COLO668 (cell line): ENCODE data around the gene OR10H3.
"Not testable (repeated sequence)": the region's sequence is repeated elsewhere in the genome, so short reads cannot be mapped to it uniquely, and the experiment has no call there.

Experiments used
- DNase-seq: peaks from one replicate; lab custom pipeline; 2025; ENCODE audit not compliant: unreplicated experiment; lab: John Stamatoyannopoulos, UW

OR10H3 gene

GRCh38 chr19:15737722-15738121 is at the start of gene OR10H3:
TSS of gene OR10H3 (plus strand) at chr19:15737985. CDS start at chr19:15741393, 3,408 bp downstream.
- no peak for DNase-seq

GRCh38 chr19:15696654-15697194 is 41.1 kb upstream of the OR10H3 start:
- no peak for DNase-seq

GRCh38 chr19:15701757-15702533 is 35.8 kb upstream of the OR10H3 start:
- peak; percentile 38 for DNase-seq

GRCh38 chr19:15702534-15702930 is 35.3 kb upstream of the OR10H3 start:
- peak; percentile 72 for DNase-seq

GRCh38 chr19:15714638-15715037 is 23.1 kb upstream of the OR10H3 start:
- DNase-seq = no peak

GRCh38 chr19:15715642-15716041 is 22.1 kb upstream of the OR10H3 start:
- no peak for DNase-seq

- DNase-seq = no peak
Measured at GRCh38 chr19:15717809-15718208, 20.0 kb upstream of the OR10H3 start.

GRCh38 chr19:15721268-15721667 is 16.5 kb upstream of the OR10H3 start:
- no peak for DNase-seq

GRCh38 chr19:15722956-15723355 is 14.8 kb upstream of the OR10H3 start:
- DNase-seq = no peak

GRCh38 chr19:15727724-15728123 is 10.1 kb upstream of the OR10H3 start, which contains the start of gene OR10H2:
TSS of gene OR10H2 (plus strand) at chr19:15728024. CDS start at chr19:15728044, 20 bp downstream.
- DNase-seq = no peak

- no peak for DNase-seq
Measured at GRCh38 chr19:15730538-15730937, 7.2 kb upstream of the OR10H3 start.

GRCh38 chr19:15732388-15732787 is 5.4 kb upstream of the OR10H3 start:
- no peak for DNase-seq

- no peak for DNase-seq
Measured at GRCh38 chr19:15733895-15734294, 3.9 kb upstream of the OR10H3 start.

GRCh38 chr19:15740785-15741184 is 3.0 kb downstream of the OR10H3 start:
- no peak for DNase-seq

- DNase-seq = no peak
Measured at GRCh38 chr19:15748239-15748638, 10.5 kb downstream of the OR10H3 start.

GRCh38 chr19:15758379-15758778 is 20.6 kb downstream of the OR10H3 start:
- no peak for DNase-seq

GRCh38 chr19:15759962-15760565 is 22.3 kb downstream of the OR10H3 start:
- DNase-seq = no peak

- no peak for DNase-seq
Measured at GRCh38 chr19:15769586-15769985, 31.8 kb downstream of the OR10H3 start.

- not testable (repeated sequence) for DNase-seq
Measured at GRCh38 chr19:15774159-15774558, 36.4 kb downstream of the OR10H3 start.

GRCh38 chr19:15775249-15775648 is 37.5 kb downstream of the OR10H3 start:
- DNase-seq = no peak

GRCh38 chr19:15776264-15776663 is 38.5 kb downstream of the OR10H3 start:
- no peak for DNase-seq
